Neural cell (in vitro differentiated cells): ENCODE measurements around the gene NPC1. TPM values are rescaled to one million over a fixed set of nuclear protein-coding genes. Genes with fewer than 3 reads are reported as not detected.
"Not testable (repeated sequence)": the region's sequence is repeated elsewhere in the genome, so short reads cannot be mapped to it uniquely, and the experiment has no call there.

Experiments used
- H2AFZ ChIP-seq: fragments of 200-600, 300-800 bp; sonication (generic), shearing (Covaris generic); 2 replicates; pipeline ENCODE4 v1.6.0; 2014; ENCODE audit warnings: low read depth, mild to moderate bottlenecking, antibody characterized with exemption, low read length, moderate library complexity
- H3F3A ChIP-seq: fragments of 200-600 bp; shearing (Covaris generic); 2 replicates; pipeline ENCODE4 v1.6.1; 2016; ENCODE audit warnings: mild to moderate bottlenecking, moderate library complexity, mixed read lengths, antibody characterized with exemption, low read length; ENCODE audit not compliant: insufficient read depth, poor library complexity, severe bottlenecking
- H3K27ac ChIP-seq: fragments of 200-600, 300-800 bp; sonication (generic), shearing (Covaris generic); 2 replicates; pipeline ENCODE4 v1.5.1; 2014; ENCODE audit warnings: mild to moderate bottlenecking, low read length, moderate library complexity
- H3K27me3 ChIP-seq: fragments of 300-800, 200-600 bp; sonication (generic), shearing (Covaris generic); 2 replicates; pipeline ENCODE4 v1.6.0; 2014; ENCODE audit warnings: mild to moderate bottlenecking, low read depth, low read length, moderate library complexity; ENCODE audit not compliant: insufficient read depth
- H3K36me3 ChIP-seq: fragments of 300-800, 200-600 bp; sonication (generic), shearing (Covaris generic); 2 replicates; pipeline ENCODE4 v1.5.1; 2014; ENCODE audit warnings: mild to moderate bottlenecking, antibody characterized with exemption, low read length, moderate library complexity; ENCODE audit not compliant: insufficient read depth
- H3K4me2 ChIP-seq: fragments of 300-800, 200-600 bp; sonication (generic), shearing (Covaris generic); 2 replicates; pipeline ENCODE4 v1.6.0; 2014; ENCODE audit warnings: mild to moderate bottlenecking, low read length
- H3K4me3 ChIP-seq: fragments of 300-800, 200-600 bp; sonication (generic), shearing (Covaris generic); 2 replicates; pipeline ENCODE4 v1.5.1; 2014; ENCODE audit warnings: mild to moderate bottlenecking, low read length, moderate library complexity
- H3K79me2 ChIP-seq: fragments of 200-600 bp; shearing (Covaris generic); replicated peaks from 2 replicates; pipeline ENCODE4 v1.6.0; 2014; ENCODE audit warnings: mild to moderate bottlenecking, low read length, moderate library complexity; ENCODE audit not compliant: insufficient read depth
- H3K9ac ChIP-seq: fragments of 300-800, 200-600 bp; sonication (generic), shearing (Covaris generic); 2 replicates; pipeline ENCODE4 v1.6.1; 2016; ENCODE audit warnings: mild to moderate bottlenecking, low read length, mixed read lengths
- H3K9me2 ChIP-seq: fragments of 200-600 bp; shearing (Covaris generic); 2 replicates; pipeline ENCODE4 v1.6.1; 2016; ENCODE audit warnings: mild to moderate bottlenecking, low read length, mixed read lengths; ENCODE audit not compliant: insufficient read depth
- H3K9me3 ChIP-seq: fragments of 200-600, 300-800 bp; sonication (generic), shearing (Covaris generic); 2 replicates; pipeline ENCODE4 v1.6.1; 2016; ENCODE audit warnings: mild to moderate bottlenecking, mixed run types, low read length, moderate library complexity, mixed read lengths
- H4K20me1 ChIP-seq: fragments of 200-600 bp; shearing (Covaris generic); 2 replicates; pipeline ENCODE4 v1.6.1; 2016; ENCODE audit warnings: mild to moderate bottlenecking, mixed run types; ENCODE audit not compliant: insufficient read depth
- CTCF ChIP-seq: fragments of 450-650 bp; IDR thresholded peaks from 2 replicates; pipeline ENCODE4 v1.5.1; 2014; ENCODE audit warnings: antibody characterized with exemption, mild to moderate bottlenecking, moderate library complexity; ENCODE audit not compliant: poor library complexity, severe bottlenecking
- EP300 ChIP-seq: fragments of 450-650 bp; conservative IDR thresholded peaks from 2 replicates; pipeline ENCODE4 v1.6.1; 2014; ENCODE audit warnings: antibody characterized with exemption, mild to moderate bottlenecking, moderate library complexity; ENCODE audit not compliant: poor library complexity, severe bottlenecking
- EZH2 ChIP-seq: fragments of 200-600, 300-800 bp; shearing (Covaris generic), sonication (generic); IDR thresholded peaks from 2 replicates; pipeline ENCODE4 v1.6.1; 2014; ENCODE audit warnings: antibody characterized with exemption, low read length, borderline replicate concordance, mild to moderate bottlenecking; ENCODE audit not compliant: insufficient read depth, poor library complexity, severe bottlenecking
- MXI1 ChIP-seq: fragments of 450-650 bp; conservative IDR thresholded peaks from 2 replicates; pipeline ENCODE4 v1.6.1; 2014; ENCODE audit warnings: antibody characterized with exemption, mild to moderate bottlenecking; ENCODE audit not compliant: poor library complexity, severe bottlenecking
- POLR2AphosphoS5 ChIP-seq: IDR thresholded peaks from 2 replicates; pipeline ENCODE4 v1.6.1; 2012
- RAD21 ChIP-seq: fragments of 450-650 bp; conservative IDR thresholded peaks from 2 replicates; pipeline ENCODE4 v1.6.1; 2014; ENCODE audit warnings: antibody characterized with exemption, mild to moderate bottlenecking, moderate library complexity
- REST ChIP-seq: IDR thresholded peaks from 2 replicates; pipeline ENCODE4 v1.6.1; 2012; ENCODE audit warnings: borderline replicate concordance
- SMC3 ChIP-seq: fragments of 450-650 bp; conservative IDR thresholded peaks from 2 replicates; pipeline ENCODE4 v1.6.1; 2014; ENCODE audit warnings: antibody characterized with exemption, mild to moderate bottlenecking, moderate library complexity; ENCODE audit not compliant: poor library complexity
- TAF1 ChIP-seq: IDR thresholded peaks from 2 replicates; pipeline ENCODE4 v1.6.1; 2012; ENCODE audit warnings: low read depth
- polyA plus RNA-seq: library from polyadenylated mRNA; depleted of rRNA; stranded (reverse); fragments of >200 nt; gene quantifications from 2 replicates; pipeline ENCODE4 v1.2.3, GENCODE V29; 2014

Gene NPC1
- polyA plus RNA-seq, 1 donor from 2014 or later, result 20.9 TPM

- H3K9ac ChIP-seq, result no peak overlapping the region
- no peaks in the 10 kb centered on the region for H3K9me3 ChIP-seq
- peaks cover 11% of the 10 kb centered on the region for H3K79me2 ChIP-seq
- no peak overlapping the region for H2AFZ ChIP-seq
- H4K20me1 ChIP-seq, result no peaks in the 10 kb centered on the region
- H3K27me3 ChIP-seq, result no peaks in the 10 kb centered on the region
- H3K36me3 ChIP-seq, result no peaks in the 10 kb centered on the region
- TF ChIP-seq POLR2AphosphoS5, result no peak
- TF ChIP-seq EZH2, result no peak
- no peak for TF ChIP-seq REST
- no peak for TF ChIP-seq RAD21
- no peaks in the 10 kb centered on the region for H3F3A ChIP-seq
- H3K27ac ChIP-seq, result no peak overlapping the region
- H3K4me3 ChIP-seq, result no peak overlapping the region
- no peak overlapping the region for H3K4me2 ChIP-seq
- no peaks in the 10 kb centered on the region for H3K9me2 ChIP-seq
These were observed 8.1 kb downstream of the NPC1 start for GRCh38 chr18:23578067-23578701.

- not testable (repeated sequence) for H3K9me2 ChIP-seq, H3K4me3 ChIP-seq, H4K20me1 ChIP-seq
These were observed 8.8 kb downstream of the NPC1 start for GRCh38 chr18:23577521-23577920.

GRCh38 chr18:23575309-23575651 is 11.0 kb downstream of the NPC1 start:
- no peaks in the 10 kb centered on the region for H3K9me2 ChIP-seq
- no peak overlapping the region for H2AFZ ChIP-seq
- H3K4me2 ChIP-seq, result no peak overlapping the region
- H3K4me3 ChIP-seq, result no peak overlapping the region
- H3K79me2 ChIP-seq, result peaks cover 4% of the 10 kb centered on the region
- no peaks in the 10 kb centered on the region for H3K27me3 ChIP-seq
- no peak overlapping the region for H3K9ac ChIP-seq
- H3K9me3 ChIP-seq, result no peaks in the 10 kb centered on the region
- no peaks in the 10 kb centered on the region for H4K20me1 ChIP-seq
- H3F3A ChIP-seq, result no peaks in the 10 kb centered on the region
- TF ChIP-seq SMC3 (no peak), EZH2 (no peak), POLR2AphosphoS5 (no peak), CTCF (no peak), TAF1 (no peak), MXI1 (no peak), EP300 (no peak), RAD21 (no peak), REST (no peak)
- H3K36me3 ChIP-seq, result no peaks in the 10 kb centered on the region
- H3K27ac ChIP-seq, result no peak overlapping the region

More at GRCh38 chr18:23577521-23577920, 8.8 kb downstream of the NPC1 start:
- H2AFZ ChIP-seq, H3K4me2 ChIP-seq, H3K27ac ChIP-seq, H3F3A ChIP-seq, H3K79me2 ChIP-seq, H3K36me3 ChIP-seq, H3K27me3 ChIP-seq, H3K9me3 ChIP-seq, H3K9ac ChIP-seq: not testable (repeated sequence)
